ENCODE measurements around the gene RALGDS. TPM values are rescaled to one million over a fixed set of nuclear protein-coding genes. Genes with fewer than 3 reads are reported as not detected.
"Not testable (repeated sequence)": the region's sequence is repeated elsewhere in the genome, so short reads cannot be mapped to it uniquely, and the experiment has no call there.

RALGDS gene
- total RNA-seq, 1 donor from 2014 or later: 57.9 TPM

DNA sequence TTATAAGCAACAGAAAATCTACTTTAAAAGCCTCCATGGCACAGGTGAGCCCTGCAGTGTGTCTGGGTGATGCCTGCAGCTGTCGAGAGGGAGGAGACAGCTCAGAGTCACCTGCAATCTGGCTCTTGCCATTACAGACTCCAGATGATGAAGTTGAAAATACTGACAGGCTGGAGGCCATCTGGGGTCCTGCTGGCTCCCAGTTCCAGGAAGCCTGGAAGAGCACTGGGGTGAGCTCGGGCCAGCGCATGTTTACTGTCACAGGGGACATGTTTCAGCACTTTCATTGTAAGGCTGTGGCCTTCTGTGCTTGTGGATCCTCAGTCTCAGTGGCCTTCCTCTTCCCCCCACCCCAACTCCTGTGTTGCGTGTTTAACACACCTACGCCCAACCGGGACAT, 30.9 kb downstream of the RALGDS start:
- no peak for DNase-seq (ENCODE audit: low spot score)

- no peak for DNase-seq (ENCODE audit: low spot score)
These were observed 31.8 kb downstream of the RALGDS start for GRCh38 chr9:133089271-133089671.

GRCh38 chr9:133088756-133089155, 32.3 kb downstream of the RALGDS start:
- no peak for DNase-seq (ENCODE audit: low spot score)

- DNase-seq (ENCODE audit: low spot score): no peak
These were observed 32.8 kb downstream of the RALGDS start for GRCh38 chr9:133088146-133088750.

GRCh38 chr9:133087429-133088145, 33.5 kb downstream of the RALGDS start:
- DNase-seq (ENCODE audit: low spot score): no peak

DNA sequence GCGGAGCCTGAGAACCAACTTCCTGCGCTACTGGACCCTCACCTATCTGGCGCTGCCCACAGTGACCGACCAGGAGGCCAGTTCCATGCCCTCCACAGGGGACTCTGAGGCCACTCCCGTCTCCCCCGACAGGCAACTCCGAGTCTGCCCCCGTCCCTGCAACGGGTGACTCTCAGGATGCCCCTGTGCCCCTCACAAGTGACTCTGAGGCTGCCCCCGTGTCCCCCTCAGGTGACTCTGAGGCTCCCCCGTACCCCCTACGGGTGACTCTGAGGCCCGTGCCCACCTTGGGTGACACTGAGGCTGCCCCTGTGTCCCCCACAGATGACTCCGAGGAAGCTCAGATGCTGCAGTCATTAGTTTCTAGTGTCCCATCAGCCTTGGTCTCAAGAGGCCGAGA, 34.1 kb downstream of the RALGDS start:
- no peak for DNase-seq (ENCODE audit: low spot score)

GRCh38 chr9:133086212-133086860, 34.7 kb downstream of the RALGDS start:
- not testable (repeated sequence) for DNase-seq (ENCODE audit: low spot score)

GRCh38 chr9:133083688-133084087, 37.4 kb downstream of the RALGDS start:
- DNase-seq (ENCODE audit: low spot score): not testable (repeated sequence)

DNA sequence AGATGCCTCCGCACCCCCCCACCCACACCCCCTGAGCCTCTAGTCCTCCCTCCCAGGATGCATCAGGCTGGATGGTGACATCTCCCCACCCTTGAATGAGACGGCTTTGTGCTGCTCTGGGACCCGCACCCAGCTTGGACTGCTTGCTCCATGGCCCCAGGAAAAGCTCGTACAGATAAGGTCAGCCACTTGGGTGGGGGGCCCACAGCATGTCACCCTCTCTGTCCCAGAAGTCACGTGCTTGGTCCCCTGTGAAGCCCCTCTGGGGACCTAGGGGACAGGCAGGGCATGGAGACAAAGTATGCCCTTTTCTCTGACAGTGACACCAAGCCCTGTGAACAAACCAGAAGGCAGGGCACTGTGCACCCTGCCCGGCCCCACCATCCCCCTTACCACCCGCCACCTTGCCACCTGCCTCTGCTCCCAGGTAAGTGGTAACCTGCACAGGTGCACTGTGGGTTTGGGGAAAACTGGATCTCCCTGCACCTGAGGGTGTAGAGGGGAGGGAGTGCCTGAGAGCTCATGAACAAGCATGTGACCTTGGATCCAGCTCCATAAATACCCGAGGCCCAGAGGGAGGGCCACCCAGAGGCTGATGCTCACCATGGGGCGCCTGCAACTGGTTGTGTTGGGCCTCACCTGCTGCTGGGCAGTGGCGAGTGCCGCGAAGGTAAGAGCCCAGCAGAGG, 38.9 kb downstream of the RALGDS start:
- DNase-seq (ENCODE audit: low spot score): not testable (repeated sequence)

DNA sequence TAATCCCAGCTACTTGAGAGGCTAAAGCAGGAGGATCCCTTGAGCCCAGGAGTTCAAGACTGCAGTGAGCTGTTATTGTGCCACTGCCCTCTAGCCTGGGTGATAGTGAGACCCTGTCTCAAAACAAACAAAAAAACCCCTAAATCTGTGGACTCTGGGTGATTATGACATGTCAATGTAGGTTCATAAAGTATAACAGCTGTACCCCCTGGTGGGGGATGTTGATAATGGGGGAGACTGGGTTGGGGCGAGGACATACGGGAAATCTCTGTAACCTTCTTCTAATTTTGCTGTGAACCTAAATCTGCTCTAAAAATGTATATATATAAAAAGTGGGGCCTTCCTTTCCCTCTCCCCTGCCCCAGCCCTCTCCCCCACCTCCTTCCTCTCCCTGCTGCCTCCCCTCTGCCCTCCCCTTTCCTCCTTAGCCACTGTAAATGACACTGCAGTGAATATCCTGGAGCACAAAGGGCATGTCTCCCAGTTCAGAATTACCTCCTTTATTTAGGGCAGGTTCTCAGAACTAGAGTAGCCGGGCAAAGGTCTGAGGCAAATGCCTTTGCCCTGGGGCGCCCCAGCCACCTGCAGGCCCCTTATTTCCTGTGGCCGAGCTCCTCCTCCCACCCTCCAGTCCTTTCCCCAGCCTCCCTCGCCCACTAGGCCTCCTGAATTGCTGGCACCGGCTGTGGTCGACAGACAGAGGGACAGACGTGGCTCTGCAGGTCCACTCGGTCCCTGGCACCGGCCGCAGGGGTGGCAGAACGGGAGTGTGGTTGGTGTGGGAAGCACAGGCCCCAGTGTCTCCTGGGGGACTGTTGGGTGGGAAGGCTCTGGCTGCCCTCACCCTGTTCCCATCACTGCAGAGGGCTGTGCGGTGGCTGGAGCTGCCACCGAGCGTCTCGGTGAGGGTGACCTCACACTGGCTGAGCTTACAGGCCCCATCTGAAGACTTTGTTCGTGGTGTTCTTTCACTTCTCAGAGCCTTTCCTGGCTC, 40.0 kb downstream of the RALGDS start:
- not testable (repeated sequence) for DNase-seq (ENCODE audit: low spot score)

DNA sequence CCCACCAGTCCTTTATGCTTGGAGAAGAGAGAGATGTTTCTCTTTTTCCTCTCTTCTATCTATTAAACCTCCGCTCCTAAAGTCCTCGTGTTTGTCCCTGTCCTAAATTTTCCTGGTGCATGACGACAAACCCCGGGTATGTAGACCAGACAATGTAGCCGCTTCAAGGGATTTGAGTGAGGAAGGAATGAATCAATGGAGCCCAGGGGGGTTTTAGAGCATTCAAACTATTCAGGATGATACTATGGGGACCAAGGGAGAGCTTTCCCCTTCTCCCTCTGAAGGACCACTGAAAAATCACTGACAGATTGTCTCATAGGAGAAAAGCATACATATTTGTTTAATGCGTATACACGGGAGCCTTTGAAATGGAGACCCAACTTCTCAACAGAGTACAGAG, 40.9 kb downstream of the RALGDS start:
- no peak for DNase-seq (ENCODE audit: low spot score)

- DNase-seq (ENCODE audit: low spot score): no peak
These were observed 42.6 kb downstream of the RALGDS start for GRCh38 chr9:133078486-133078885.

GRCh38 chr9:133076691-133077090, 44.3 kb downstream of the RALGDS start:
- no peak for DNase-seq (ENCODE audit: low spot score)

GRCh38 chr9:133075925-133076630, 45.0 kb downstream of the RALGDS start:
- DNase-seq (ENCODE audit: low spot score): no peak

DNA sequence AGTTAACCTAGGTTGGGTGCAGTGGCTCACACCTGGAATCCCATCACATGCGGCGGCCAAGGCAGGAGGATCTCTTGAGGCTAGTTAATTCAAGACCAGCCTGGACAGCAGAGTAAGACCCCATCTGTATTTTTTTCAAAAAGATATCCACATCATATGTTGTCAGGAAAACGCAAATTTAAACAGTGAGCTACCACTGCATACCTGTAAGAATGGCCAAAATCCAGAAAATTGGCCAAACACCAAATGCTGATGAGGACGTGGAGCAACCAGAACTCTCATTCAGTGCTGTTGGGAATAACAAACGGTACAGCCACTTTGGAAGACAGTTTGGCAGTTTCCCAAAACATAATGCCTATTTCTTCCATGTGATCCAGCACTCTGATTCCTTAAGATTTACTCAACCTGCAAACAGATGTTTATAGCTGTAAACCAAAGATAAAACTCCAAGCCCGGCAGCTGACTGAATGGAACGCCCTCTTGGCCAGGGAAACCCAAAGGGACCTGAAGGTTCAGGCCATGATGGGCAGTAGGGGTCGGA, 46.9 kb downstream of the RALGDS start:
- no peak for DNase-seq (ENCODE audit: low spot score)

DNA sequence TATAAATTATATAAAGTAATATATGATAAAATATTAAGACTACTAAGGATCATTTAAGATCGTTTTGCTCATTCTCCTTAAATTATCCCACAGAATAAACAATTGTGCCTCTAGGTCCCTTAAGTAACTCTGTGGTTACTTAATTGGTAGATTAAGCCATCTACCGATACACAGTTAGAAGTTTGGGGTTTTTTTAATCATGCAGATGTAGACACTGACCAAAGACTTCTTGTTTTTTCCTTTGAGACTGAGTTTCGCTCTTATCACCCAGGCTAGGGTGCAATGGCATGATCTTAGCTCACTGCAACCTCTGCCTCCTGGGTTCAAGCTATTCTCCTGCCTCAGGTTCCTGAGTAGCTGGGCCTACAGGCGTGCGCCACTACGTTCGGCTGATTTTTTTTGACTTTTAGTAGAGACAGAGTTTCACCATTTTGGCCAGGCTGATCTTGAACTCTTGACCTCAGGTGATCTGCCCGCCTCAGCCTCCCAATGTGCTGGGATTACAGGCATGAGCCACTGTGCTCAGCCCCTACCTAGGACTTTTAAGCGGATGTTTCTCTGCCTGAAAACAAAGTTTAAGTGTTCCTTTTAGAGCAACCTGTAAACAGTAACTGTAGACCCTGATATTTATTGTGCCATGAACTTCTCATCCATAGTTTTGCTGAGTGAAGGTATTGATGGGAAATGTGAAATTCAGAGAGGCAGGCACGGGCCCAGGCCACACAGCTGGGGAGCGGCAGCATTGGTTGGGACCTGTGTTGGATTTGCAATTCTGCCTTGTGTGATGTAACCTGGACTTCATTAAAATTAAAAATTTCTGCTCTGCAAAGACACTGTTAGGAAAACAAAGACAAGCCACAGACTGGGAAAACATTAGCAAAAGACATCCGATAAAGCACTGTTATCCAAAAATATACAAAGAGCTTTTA, 47.7 kb downstream of the RALGDS start:
- DNase-seq (ENCODE audit: low spot score): no peak

GRCh38 chr9:133072210-133072609, 48.8 kb downstream of the RALGDS start:
- DNase-seq (ENCODE audit: low spot score): not testable (repeated sequence)

- DNase-seq (ENCODE audit: low spot score): no peak
These were observed 49.4 kb downstream of the RALGDS start for GRCh38 chr9:133071484-133072150.

- not testable (repeated sequence) for DNase-seq (ENCODE audit: low spot score)
These were observed 50.1 kb downstream of the RALGDS start for GRCh38 chr9:133070985-133071384.

Measured in ureter (tissue), 1 donor.